Vagina (tissue), 2 donors: ENCODE measurements around the gene FAXDC2. TPM values are rescaled to one million over a fixed set of nuclear protein-coding genes. Genes with fewer than 3 reads are reported as not detected.

ENCODE experiments used
- DNase-seq, 2 donors: peaks; one replicate each; pipeline ENCODE4 v3.0.0-alpha.2; 2017; ENCODE audit errors: extremely low spot score in 2 of 2
- H3K27ac ChIP-seq: fragments of 200-600 bp; sonication (generic); one replicate; pipeline ENCODE4 v1.5.1; 2019
- H3K27me3 ChIP-seq: fragments of 200-600 bp; sonication (generic); one replicate; pipeline ENCODE4 v1.5.1; 2019
- H3K36me3 ChIP-seq, 2 donors: fragments of 200-600 bp; sonication (generic); one replicate each; pipeline ENCODE4 v1.5.1; 2017 to 2019
- H3K4me1 ChIP-seq: fragments of 200-600 bp; sonication (generic); one replicate; pipeline ENCODE4 v1.5.1; 2019
- H3K4me3 ChIP-seq, 2 donors: fragments of 200-600 bp; sonication (generic); 1 replicate in 1 of 2; 2 replicates in 1 of 2; pipeline ENCODE4 v1.5.1; 2016 to 2019
- H3K9me3 ChIP-seq: fragments of 200-600 bp; sonication (generic); one replicate; pipeline ENCODE4 v1.5.1; 2019
- POLR2A ChIP-seq, 2 donors: fragments of 450-650 bp; IDR thresholded peaks; one replicate each; pipeline ENCODE4 v1.6.1; 2017; ENCODE audit warnings: antibody characterized with exemption in 2 of 2, mild to moderate bottlenecking in 2 of 2, moderate library complexity in 2 of 2
- POLR2AphosphoS5 ChIP-seq, 2 donors: sonication (generic); formaldehyde crosslinking; IDR thresholded peaks; one replicate each; pipeline ENCODE4 v1.9.0; 2017; ENCODE audit warnings: antibody characterized with exemption in 2 of 2, mild to moderate bottlenecking in 2 of 2, low read depth in 1 of 2; ENCODE audit not compliant: insufficient read depth in 1 of 2
- intact Hi-C: fragments of 100-400 bp; cut with DNase I; formaldehyde crosslinking; loops from one replicate; pipeline ENCODE4 v1.15.1; 2023
- total RNA-seq: library from RNA; depleted of rRNA; stranded (reverse); fragments of >200 nt; gene quantifications from one replicate; pipeline ENCODE4 v1.2.3, GENCODE V29; 2016
- TF ChIP-seq, protein P1 (sequence below), 3 experiments: fragments of 450-650 bp in 2 of 3; fragments of 200-600 bp in 1 of 3; sonication (generic) in 1 of 3; IDR thresholded peaks; one replicate each; pipeline ENCODE4 v1.5.1; 2017 to 2019; ENCODE audit warnings: antibody characterized with exemption in 3 of 3, mild to moderate bottlenecking in 2 of 3, moderate library complexity in 2 of 3

FAXDC2 gene
- total RNA-seq, 1 donor from 2014 or later, result 35.4 TPM

DNA sequence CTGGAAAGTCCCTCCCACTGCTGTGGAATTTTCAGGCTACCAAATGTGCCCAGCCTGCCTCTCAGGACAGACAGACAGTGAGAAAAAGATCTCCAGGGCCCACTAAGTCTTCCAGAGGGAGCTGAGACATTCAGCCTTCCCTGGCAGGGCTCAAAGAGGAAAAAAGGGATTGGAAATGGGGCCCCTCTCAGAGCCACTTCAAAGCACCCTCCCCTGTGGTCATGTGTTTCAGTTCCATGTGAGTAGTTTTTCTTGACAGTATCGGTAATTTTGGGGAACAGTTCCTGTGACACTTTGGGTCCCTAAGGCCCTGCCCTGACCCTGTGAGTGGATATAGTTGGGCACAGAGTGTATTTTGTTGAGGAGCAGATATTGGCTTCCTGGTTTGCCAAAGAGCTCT lies 70.3 kb downstream of the FAXDC2 start:
- no peak overlapping the region for H3K4me3 ChIP-seq
- H3K4me1 ChIP-seq, result peaks cover 90% of the 10 kb centered on the region
- H3K9me3 ChIP-seq, result no peaks in the 10 kb centered on the region
- no peak overlapping the region for H3K27ac ChIP-seq
- H3K27me3 ChIP-seq, result no peaks in the 10 kb centered on the region
- intact Hi-C loops, result no loop called here
- TF ChIP-seq POLR2A (IDR thresholded peaks at IDR 0.05), result no peak
- TF ChIP-seq, protein P1, sequence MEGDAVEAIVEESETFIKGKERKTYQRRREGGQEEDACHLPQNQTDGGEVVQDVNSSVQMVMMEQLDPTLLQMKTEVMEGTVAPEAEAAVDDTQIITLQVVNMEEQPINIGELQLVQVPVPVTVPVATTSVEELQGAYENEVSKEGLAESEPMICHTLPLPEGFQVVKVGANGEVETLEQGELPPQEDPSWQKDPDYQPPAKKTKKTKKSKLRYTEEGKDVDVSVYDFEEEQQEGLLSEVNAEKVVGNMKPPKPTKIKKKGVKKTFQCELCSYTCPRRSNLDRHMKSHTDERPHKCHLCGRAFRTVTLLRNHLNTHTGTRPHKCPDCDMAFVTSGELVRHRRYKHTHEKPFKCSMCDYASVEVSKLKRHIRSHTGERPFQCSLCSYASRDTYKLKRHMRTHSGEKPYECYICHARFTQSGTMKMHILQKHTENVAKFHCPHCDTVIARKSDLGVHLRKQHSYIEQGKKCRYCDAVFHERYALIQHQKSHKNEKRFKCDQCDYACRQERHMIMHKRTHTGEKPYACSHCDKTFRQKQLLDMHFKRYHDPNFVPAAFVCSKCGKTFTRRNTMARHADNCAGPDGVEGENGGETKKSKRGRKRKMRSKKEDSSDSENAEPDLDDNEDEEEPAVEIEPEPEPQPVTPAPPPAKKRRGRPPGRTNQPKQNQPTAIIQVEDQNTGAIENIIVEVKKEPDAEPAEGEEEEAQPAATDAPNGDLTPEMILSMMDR (IDR thresholded peaks at IDR 0.05), result no peak
- no peak for TF ChIP-seq POLR2AphosphoS5 (IDR thresholded peaks at IDR 0.05; ENCODE audit: insufficient read depth in 1 of 2, low read depth in 1 of 2)
- no peaks in the 10 kb centered on the region for H3K36me3 ChIP-seq
- DNase-seq, result no peak

DNA sequence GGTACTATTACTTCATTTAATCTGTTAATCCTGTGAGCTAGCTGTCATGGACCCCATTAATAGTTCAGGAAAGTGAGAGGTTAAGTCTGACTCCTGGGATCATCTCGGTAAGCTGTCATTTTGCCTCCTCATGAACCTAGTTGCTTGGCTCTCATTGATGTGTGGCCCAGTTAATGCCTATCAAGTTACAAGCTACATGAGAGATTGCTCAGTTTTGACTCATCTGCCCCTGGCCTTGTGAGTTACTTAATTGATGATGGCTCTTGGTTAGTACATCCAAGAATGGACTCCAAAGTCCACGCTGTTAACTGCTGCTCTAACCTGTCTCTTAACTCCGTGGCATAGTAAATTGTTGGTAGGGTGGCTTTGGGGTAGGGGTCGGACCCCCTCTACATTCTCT lies 71.3 kb downstream of the FAXDC2 start:
- DNase-seq, result no peak
- peaks cover 90% of the 10 kb centered on the region for H3K4me1 ChIP-seq

DNA sequence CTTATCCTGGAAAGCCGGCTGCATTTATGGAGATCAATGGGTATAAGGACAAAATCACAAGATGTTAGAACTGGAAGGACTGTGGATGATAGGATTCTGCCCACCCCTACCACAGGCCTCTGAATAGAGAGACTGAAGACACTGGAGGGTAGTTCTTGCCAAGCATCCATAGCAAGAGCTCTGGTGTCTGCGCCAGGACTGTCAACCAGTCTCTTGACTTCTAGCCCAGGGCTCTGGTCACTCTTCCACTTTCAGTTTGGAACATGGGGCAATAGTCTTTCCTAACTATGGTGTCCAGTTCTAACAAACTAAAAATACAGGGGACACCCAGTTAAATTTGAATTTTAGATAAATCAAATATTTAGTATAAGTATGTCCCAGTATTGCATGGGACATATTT lies 71.9 kb downstream of the FAXDC2 start:
- Histone ChIP-seq H3K27me3 (no peaks in the 10 kb centered on the region), H3K4me3 (no peak overlapping the region), H3K36me3 (no peaks in the 10 kb centered on the region), H3K27ac (no peak overlapping the region), H3K9me3 (no peaks in the 10 kb centered on the region), H3K4me1 (peaks cover 90% of the 10 kb centered on the region)
- intact Hi-C loops, result no loop called here
- TF ChIP-seq POLR2A (IDR thresholded peaks at IDR 0.05) (no peak), POLR2AphosphoS5 (IDR thresholded peaks at IDR 0.05; ENCODE audit: insufficient read depth in 1 of 2, low read depth in 1 of 2) (no peak)
- TF ChIP-seq, protein P1 (IDR thresholded peaks at IDR 0.05), result no peak
- DNase-seq, result no peak

More for the DNA sequence above, 71.3 kb downstream of the FAXDC2 start:
- H3K27me3 ChIP-seq, result no peaks in the 10 kb centered on the region
- no peaks in the 10 kb centered on the region for H3K36me3 ChIP-seq
- intact Hi-C loops, result no loop called here
- H3K9me3 ChIP-seq, result no peaks in the 10 kb centered on the region
- no peak overlapping the region for H3K27ac ChIP-seq
- no peak for TF ChIP-seq POLR2AphosphoS5 (IDR thresholded peaks at IDR 0.05; ENCODE audit: insufficient read depth in 1 of 2, low read depth in 1 of 2)
- H3K4me3 ChIP-seq, result no peak overlapping the region

DNA sequence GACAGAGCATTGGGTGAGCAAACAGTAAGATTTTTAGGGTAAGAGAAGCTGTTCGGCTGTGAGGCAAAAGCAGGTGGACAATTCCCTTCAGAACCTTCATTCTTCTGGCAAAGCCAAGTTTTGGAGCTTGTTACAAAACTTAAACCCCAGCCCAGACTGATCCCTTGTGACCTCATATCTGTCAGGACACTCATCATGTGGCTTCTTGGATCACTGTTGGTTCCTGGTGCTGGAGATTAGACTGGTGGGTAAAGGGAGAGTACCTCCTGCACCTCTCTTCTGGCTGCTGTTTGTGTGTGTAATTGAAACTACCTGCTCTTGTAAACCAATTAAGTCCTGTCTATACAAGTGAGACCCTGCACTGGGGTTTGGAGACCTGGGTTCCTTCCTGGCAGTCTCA lies 74.2 kb downstream of the FAXDC2 start:
- no peak overlapping the region for H3K27ac ChIP-seq
- no peaks in the 10 kb centered on the region for H3K9me3 ChIP-seq
- H3K4me3 ChIP-seq, result no peak overlapping the region
- peaks cover 81% of the 10 kb centered on the region for H3K4me1 ChIP-seq
- TF ChIP-seq, protein P1 (IDR thresholded peaks at IDR 0.05), result no peak
- TF ChIP-seq POLR2AphosphoS5 (IDR thresholded peaks at IDR 0.05; ENCODE audit: insufficient read depth in 1 of 2, low read depth in 1 of 2) (no peak), POLR2A (IDR thresholded peaks at IDR 0.05) (no peak)
- no peaks in the 10 kb centered on the region for H3K27me3 ChIP-seq
- intact Hi-C loops, result no loop called here
- no peak for DNase-seq
- H3K36me3 ChIP-seq, result no peaks in the 10 kb centered on the region

DNA sequence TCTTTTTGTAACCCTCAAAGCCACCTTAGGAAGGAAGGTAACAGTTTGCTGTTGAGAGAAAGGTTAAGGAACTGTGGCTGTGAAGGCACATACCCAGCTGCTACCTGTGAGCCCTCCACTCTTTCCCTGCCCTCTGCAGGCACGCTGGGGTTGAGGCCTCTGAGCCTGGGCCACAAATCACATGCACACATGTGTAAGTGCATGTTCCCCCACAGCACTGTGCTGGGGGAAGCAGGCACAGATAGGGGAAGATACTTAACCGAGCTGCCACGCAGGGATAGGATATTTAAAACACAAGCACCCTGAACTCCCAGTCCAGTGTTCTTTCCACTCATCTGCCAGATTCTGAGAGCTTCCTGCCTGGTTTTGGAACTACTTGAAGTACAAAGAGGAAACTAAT lies 77.1 kb downstream of the FAXDC2 start:
- Histone ChIP-seq H3K4me3 (no peak overlapping the region), H3K4me1 (peaks cover 83% of the 10 kb centered on the region)

More for the DNA sequence above, 77.1 kb downstream of the FAXDC2 start:
- no peak for DNase-seq
- Histone ChIP-seq H3K9me3 (no peaks in the 10 kb centered on the region), H3K27me3 (no peaks in the 10 kb centered on the region), H3K27ac (no peak overlapping the region), H3K36me3 (no peaks in the 10 kb centered on the region)
- intact Hi-C loops, result no loop called here
- TF ChIP-seq POLR2AphosphoS5 (IDR thresholded peaks at IDR 0.05; ENCODE audit: insufficient read depth in 1 of 2, low read depth in 1 of 2) (no peak), POLR2A (IDR thresholded peaks at IDR 0.05) (no peak)
- TF ChIP-seq, protein P1 (IDR thresholded peaks at IDR 0.05), result no peak
